Endometrium (tissue), 2 donors: Measurements from ENCODE around the gene G6PC3.
"Not testable (repeated sequence)": the region's sequence is repeated elsewhere in the genome, so short reads cannot be mapped to it uniquely, and the experiment has no call there.

Experiments used
- FAIRE-seq: peaks from 2 replicates; lab custom pipeline; 2012; peaks lifted over from hg19 to GRCh38; lab: Jason Lieb, UNC
- donor health status: control.
- donor health status: control.

The G6PC3 gene

GRCh38 chr17:44084131-44084538 lies 13.6 kb downstream of the G6PC3 start:
- no peak for FAIRE-seq

- FAIRE-seq: no peak
Measured at GRCh38 chr17:44084921-44085320, 14.4 kb downstream of the G6PC3 start.

DNA sequence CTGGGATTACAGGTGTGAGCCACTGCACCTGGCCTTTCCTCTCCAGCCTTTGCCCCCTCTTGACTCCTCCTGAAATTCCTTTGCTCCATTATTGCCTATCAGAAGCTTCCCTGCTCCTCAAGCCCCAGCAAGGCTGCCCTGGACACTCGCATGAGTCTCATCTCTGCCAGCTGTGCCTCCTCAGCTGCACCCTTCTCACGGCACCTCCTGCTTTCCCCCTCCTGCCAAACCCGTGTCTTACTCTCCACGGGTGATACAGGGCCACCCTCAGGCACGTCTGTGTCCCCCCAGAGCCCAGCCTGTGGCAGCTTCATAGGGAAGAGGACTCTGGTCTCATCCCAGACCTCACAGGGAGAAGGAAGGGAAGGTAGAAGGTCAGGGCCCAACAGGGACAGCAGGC lies 15.4 kb downstream of the G6PC3 start:
- FAIRE-seq: no peak

GRCh38 chr17:44086364-44087311 lies 16.1 kb downstream of the G6PC3 start:
- no peak for FAIRE-seq

GRCh38 chr17:44087319-44087718 lies 16.8 kb downstream of the G6PC3 start:
- no peak for FAIRE-seq

DNA sequence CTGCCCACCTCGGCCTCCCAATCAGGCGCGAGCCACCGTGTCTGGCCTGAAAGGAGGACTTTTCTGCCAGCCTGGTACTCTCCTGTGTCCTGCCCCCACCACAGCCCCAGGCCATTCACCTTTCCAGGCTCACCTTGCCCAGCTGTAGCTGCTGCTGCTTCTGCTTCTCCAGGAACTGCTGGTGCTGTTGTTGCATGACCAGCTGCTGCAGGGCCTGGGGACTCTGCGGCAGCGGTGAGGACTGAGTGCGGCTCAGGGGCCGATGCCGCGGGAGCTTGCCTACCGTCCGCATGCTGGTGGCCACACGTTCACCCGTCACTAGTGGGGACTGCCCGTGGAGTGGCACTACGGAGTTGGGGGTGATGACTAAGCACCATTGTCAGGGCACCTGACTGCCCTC lies 17.7 kb downstream of the G6PC3 start:
- FAIRE-seq: no peak

DNA sequence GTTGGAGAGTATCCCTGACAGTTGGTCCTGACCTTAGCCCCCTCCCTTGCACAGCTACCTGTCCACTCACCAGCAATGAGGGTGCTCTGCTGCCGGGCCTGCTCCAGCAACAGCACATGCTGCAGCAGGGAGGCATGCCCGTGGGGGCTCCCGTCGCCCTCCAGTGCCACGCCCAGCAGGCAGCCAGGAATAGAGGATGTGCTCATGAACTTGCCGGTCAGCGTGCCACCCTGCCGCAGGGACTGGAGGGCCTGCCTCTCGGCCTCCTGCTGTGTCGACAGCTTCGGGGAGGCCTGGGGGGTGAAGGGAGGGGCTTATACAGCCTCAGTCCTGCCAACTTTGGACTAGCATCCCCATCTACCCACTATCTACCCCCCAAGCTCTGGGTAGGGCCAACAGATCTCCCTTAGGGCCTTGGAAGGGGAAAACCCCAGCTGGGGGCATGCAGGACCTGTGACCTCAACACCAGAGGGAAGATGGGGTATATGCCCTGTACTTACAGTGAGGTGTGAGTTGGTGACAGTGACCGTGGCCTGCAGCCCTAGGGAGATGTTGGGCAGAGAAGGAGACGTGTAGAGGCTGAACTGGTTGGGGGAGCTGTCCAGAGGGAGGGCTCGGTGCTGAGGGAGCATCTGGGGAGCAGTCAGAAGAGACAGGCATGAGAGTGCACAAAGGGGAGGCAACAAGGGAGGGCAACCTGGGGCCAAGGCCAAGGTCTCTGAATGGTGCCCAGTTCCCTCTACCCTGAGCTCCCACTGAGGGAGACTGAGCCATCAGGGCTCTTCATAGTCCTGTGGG lies 20.9 kb downstream of the G6PC3 start:
- no peak for FAIRE-seq

DNA sequence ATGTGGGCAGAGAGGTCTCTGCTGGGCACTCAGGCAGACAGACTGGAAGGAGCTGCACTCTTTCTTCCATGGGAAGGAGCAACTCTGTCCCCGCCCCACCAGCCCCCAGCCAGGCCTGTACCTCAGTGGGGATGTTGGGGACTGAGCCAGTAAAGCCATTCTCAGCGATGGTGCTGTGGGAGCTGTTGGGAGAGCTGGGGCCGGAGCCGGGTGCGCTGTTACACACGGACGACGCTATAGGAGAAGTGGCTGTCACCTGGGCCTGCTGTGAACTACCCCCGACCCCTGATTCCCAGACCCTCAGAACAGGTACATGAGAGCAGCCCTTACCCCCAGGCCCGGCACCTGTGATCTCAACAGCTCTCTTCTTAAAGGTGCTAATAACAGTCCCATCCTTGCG lies 21.5 kb downstream of the G6PC3 start:
- FAIRE-seq: no peak

DNA sequence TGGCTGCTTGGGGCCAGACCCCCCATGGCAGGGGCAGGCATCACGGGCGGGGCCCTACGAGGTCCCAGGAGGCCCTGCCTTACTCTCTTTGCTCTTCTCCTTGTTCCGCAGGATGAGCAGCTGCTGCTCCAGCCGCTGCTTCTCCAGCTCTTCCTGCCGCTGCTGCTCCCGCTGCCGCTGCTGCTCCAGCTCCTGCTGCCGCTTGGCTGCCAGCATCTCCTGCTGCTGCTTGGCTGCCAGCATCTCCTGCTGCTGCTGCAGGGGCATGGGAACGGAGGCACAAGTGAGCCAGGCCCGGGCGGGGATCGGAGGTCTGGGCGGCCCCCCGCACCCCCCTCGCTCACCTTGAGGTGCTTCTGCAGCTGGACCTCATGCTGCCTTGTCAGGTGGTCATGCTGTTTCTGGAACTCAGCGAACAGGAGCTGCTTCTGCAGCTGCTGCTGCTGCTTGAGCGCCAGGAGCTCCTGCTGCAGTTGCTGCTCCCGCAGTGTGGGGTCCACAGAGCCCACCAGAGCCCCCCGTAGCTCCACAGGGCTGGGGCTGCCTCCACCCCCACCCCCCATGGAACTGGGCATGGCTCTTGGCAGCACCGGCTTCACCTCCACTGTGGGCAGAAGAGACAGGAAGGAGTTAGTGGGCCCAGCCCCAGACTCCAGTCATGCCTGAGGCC lies 22.8 kb downstream of the G6PC3 start:
- FAIRE-seq: no peak

GRCh38 chr17:44094701-44095387 lies 24.3 kb downstream of the G6PC3 start:
- no peak for FAIRE-seq

- FAIRE-seq: no peak
Measured at GRCh38 chr17:44095388-44095646, 24.8 kb downstream of the G6PC3 start.

DNA sequence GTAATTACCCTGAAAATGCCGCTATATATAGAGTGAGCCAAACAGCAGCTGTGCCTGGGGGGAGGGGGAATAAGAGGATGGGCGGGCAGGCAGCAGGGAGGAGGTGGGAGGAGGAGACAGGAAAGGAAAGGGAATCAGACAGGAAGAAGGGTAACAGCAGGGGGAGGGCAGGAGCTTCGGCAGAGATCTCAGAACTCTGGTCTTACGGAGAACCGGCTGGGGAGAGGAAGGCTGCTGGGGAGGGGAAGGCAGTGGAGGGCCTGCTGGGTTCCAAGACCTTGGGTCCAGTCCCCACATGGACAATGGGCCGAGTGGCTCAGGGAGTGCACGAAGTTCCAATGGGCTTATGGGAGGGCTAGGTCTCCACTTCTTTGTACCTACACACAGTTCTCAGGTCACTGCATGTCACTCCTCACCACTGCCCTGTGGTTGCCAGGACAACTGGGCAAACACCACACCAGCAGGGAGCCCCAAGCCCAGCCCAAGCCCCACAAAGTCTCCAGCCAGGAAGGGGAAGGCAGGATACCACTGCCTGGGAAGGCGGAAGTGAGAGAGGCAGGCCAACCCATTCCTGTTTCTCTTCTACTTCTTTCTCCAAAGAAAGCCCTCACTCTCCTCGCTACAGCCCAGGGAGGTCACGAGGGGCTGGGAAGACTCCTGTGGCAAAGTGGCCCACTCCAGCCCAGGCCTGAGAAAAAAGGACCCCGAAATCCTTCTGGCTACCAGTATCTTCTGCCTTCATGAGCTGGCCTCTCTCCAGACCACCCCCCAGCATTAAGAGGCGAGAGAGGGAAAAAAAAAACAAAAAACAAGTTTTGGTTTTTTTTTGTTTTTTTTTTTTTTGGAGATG lies 25.3 kb downstream of the G6PC3 start:
- FAIRE-seq: no peak

GRCh38 chr17:44097110-44097958 lies 26.8 kb downstream of the G6PC3 start:
- no peak for FAIRE-seq

- not testable (repeated sequence) for FAIRE-seq
Measured at GRCh38 chr17:44101858-44102257, 31.3 kb downstream of the G6PC3 start.

DNA sequence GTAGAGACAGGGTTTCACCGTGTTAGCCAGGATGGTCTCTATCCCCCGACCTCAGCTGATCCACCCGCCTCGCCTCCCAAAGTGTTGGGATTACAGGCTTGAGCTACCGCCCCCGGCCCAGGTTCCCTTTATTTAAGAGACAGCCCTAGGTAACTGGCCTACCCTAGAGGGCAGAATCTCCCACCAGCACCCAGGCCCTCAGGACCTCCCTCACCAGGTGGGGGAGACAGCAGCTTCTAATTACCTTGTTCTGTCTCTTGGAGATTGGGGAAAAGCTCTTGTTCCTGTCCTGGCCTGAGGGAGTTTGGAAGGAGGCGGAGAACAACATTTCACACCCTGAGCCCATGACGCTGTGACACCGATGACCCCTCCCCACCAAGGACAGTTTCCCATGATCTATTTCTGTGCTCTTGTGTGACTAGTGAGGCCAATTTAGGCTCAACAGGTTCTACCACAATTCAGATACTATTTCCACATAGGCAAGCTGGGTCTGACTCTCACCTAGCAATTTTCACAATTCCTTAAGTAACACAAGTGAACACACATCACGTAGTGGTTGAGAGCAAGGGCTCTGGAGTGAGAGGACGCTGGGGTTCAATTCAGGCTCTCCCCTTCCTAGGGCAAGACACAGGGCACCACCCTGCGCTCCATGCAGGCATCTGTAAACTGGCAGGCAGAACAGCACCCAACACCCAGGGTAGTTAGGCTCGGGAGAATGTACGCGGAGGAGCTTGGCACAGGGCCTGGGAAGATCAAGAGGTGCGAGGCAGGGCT lies 32.5 kb downstream of the G6PC3 start:
- FAIRE-seq: no peak

GRCh38 chr17:44105483-44105882 lies 34.9 kb downstream of the G6PC3 start:
- no peak for FAIRE-seq

DNA sequence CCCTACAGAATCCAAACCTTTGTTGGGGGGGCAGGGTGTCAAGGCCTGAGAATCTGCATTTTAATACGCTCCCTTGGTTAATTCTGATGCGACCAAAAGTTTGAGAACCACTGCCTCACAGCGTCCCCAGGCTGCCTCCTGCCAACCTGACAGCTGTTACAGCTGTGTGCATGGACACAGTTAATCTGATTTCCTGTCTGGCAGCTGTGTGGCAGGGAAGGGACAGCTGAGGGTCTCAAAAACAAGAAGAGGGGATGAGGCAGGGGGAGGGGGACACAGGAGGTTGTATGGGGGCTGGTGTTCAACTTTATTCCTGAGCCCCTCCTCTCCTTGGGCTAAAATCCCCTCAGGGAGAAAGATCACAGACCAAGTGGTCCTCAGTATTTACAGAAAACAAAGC lies 35.4 kb downstream of the G6PC3 start:
- FAIRE-seq: no peak

DNA sequence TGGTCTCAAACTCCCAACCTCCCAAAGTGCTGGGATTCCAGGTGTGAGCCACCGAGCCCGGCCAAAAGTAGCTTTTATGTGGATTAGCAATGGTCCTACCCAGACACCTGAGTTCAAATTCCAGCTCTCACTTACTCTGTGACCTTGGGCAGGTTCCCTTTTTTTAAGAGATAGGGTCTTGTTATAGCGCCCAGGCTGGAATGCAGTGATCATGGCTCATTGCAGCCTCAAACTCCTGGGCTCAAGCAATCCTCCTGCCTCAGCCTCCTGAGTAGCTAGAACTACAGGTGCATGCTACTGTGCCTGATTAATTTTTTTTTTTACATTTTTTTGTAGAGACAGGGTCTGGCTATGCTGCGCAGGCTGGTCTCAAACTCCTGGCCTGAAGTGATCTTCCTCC lies 36.3 kb downstream of the G6PC3 start:
- FAIRE-seq: no peak

GRCh38 chr17:44108440-44109311 lies 38.1 kb downstream of the G6PC3 start:
- FAIRE-seq: peak; percentile 62
